MM.1S (cell line): ENCODE data around the gene SYK.

Experiments
- DNase-seq: peaks from one replicate; pipeline ENCODE4 v3.0.0-alpha.2; 2015
- H2AFZ ChIP-seq: fragments of 300-600 bp; sonication (generic); 2 replicates; pipeline ENCODE4 v1.6.0; 2016; ENCODE audit warnings: antibody characterized with exemption, low read length
- H3F3A ChIP-seq: fragments of 300-600 bp; sonication (generic); 2 replicates; pipeline ENCODE4 v1.6.1; 2016; ENCODE audit warnings: mild to moderate bottlenecking, antibody characterized with exemption, low read length, moderate library complexity, mixed read lengths; ENCODE audit not compliant: insufficient read depth
- H3K27ac ChIP-seq: fragments of 300-600 bp; sonication (generic); 2 replicates; pipeline ENCODE4 v1.5.1; 2016; ENCODE audit warnings: mild to moderate bottlenecking, low read length
- H3K27me3 ChIP-seq: fragments of 300-600 bp; sonication (generic); replicated peaks from 2 replicates; pipeline ENCODE4 v1.6.0; 2016; ENCODE audit warnings: low read length; ENCODE audit not compliant: insufficient read depth
- H3K36me3 ChIP-seq: fragments of 300-600 bp; sonication (generic); replicated peaks from 2 replicates; pipeline ENCODE4 v1.6.1; 2016; ENCODE audit warnings: mild to moderate bottlenecking, low read length, mixed read lengths; ENCODE audit not compliant: insufficient read depth
- H3K4me1 ChIP-seq: fragments of 300-600 bp; sonication (generic); 2 replicates; pipeline ENCODE4 v1.6.1; 2016; ENCODE audit warnings: low read length, mixed read lengths
- H3K4me2 ChIP-seq: fragments of 300-600 bp; sonication (generic); 2 replicates; pipeline ENCODE4 v1.6.0; 2016; ENCODE audit warnings: low read depth, low read length
- H3K4me3 ChIP-seq: fragments of 300-600 bp; sonication (generic); 2 replicates; pipeline ENCODE4 v1.5.1; 2016; ENCODE audit warnings: low read length, mixed read lengths
- H3K79me2 ChIP-seq: fragments of 300-600 bp; sonication (generic); 2 replicates; pipeline ENCODE4 v1.6.1; 2016; ENCODE audit warnings: mixed run types, low read length, mixed read lengths
- H3K9ac ChIP-seq: fragments of 300-600 bp; sonication (generic); 2 replicates; pipeline ENCODE4 v1.6.1; 2016; ENCODE audit warnings: low read length, mixed read lengths
- H3K9me2 ChIP-seq: fragments of 300-600 bp; sonication (generic); replicated peaks from 2 replicates; pipeline ENCODE4 v1.6.1; 2016; ENCODE audit warnings: mild to moderate bottlenecking, low read length, mixed read lengths; ENCODE audit not compliant: insufficient read depth
- H3K9me3 ChIP-seq: fragments of 300-600 bp; sonication (generic); replicated peaks from 2 replicates; pipeline ENCODE4 v1.6.1; 2016; ENCODE audit warnings: mild to moderate bottlenecking, low read length, mixed read lengths; ENCODE audit not compliant: insufficient read depth
- H4K20me1 ChIP-seq: fragments of 300-600 bp; sonication (generic); 2 replicates; pipeline ENCODE4 v1.6.1; 2016; ENCODE audit warnings: mild to moderate bottlenecking, low read length, moderate library complexity, mixed read lengths; ENCODE audit not compliant: insufficient read depth
- EZH2 ChIP-seq: fragments of 300-600 bp; sonication (generic); optimal IDR thresholded peaks from 2 replicates; pipeline ENCODE3; 2017; ENCODE audit warnings: low read depth, mild to moderate bottlenecking, antibody characterized with exemption, low read length, mixed read lengths
- EZH2phosphoT487 ChIP-seq: fragments of 300-600 bp; sonication (generic); IDR thresholded peaks from 2 replicates; pipeline ENCODE4 v1.6.1; 2018; ENCODE audit warnings: antibody characterized with exemption, low read length
- TF ChIP-seq, protein P1 (sequence below): fragments of 300-600 bp; sonication (generic); IDR thresholded peaks from 2 replicates; pipeline ENCODE4 v1.5.1; 2016; ENCODE audit warnings: antibody characterized with exemption, low read length, mixed read lengths

The SYK gene

DNA sequence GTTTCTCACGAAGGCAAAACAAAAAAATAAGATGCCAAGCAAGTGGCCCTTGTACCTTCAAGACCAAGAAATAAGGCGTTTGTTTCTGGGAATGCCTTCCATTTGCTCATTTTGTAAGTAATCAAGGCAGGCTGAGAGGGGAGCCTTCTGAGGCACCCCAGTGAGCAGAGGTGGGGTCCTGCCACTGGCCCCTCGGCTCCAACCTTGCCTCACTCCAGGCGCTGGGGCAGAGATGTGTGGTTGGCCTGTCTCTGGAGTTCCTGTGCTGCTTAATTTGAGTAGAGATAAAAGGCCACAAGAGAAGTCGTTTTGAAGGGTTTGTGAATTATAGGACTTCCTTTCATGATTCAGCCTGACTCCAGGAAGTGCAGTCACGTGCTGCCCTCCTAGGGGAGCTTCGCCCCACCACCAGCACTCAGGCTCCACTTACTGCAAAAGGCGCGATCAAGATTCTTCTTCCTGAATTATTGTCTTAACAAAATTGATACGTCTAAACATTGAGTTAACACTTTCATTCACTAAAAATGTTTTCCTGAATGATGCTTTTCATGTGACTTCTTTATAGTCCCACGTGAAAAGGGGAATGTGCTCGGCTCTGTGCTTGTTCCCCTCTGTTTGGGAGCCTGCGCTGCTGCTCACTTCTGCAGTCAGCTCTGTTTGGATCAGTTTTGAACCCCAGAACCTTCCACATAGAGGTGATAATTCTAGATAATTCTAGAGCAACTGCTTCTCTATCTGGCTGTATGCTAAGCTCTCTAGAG is 13.7 kb downstream of the SYK start:
- Histone ChIP-seq H3K36me3 (no peaks in the 10 kb centered on the region), H4K20me1 (no peaks in the 10 kb centered on the region), H3K9me3 (no peaks in the 10 kb centered on the region), H3K9me2 (no peaks in the 10 kb centered on the region), H3K9ac (no peak overlapping the region), H3K27ac (no peak overlapping the region), H3K79me2 (peaks cover 74% of the 10 kb centered on the region), H3F3A (no peaks in the 10 kb centered on the region), H3K4me2 (no peak overlapping the region), H2AFZ (no peak overlapping the region), H3K4me3 (no peak overlapping the region), H3K4me1 (no peaks in the 10 kb centered on the region), H3K27me3 (no peaks in the 10 kb centered on the region)
- TF ChIP-seq, protein P1, sequence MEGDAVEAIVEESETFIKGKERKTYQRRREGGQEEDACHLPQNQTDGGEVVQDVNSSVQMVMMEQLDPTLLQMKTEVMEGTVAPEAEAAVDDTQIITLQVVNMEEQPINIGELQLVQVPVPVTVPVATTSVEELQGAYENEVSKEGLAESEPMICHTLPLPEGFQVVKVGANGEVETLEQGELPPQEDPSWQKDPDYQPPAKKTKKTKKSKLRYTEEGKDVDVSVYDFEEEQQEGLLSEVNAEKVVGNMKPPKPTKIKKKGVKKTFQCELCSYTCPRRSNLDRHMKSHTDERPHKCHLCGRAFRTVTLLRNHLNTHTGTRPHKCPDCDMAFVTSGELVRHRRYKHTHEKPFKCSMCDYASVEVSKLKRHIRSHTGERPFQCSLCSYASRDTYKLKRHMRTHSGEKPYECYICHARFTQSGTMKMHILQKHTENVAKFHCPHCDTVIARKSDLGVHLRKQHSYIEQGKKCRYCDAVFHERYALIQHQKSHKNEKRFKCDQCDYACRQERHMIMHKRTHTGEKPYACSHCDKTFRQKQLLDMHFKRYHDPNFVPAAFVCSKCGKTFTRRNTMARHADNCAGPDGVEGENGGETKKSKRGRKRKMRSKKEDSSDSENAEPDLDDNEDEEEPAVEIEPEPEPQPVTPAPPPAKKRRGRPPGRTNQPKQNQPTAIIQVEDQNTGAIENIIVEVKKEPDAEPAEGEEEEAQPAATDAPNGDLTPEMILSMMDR, result no peak
- no peak for DNase-seq

DNA sequence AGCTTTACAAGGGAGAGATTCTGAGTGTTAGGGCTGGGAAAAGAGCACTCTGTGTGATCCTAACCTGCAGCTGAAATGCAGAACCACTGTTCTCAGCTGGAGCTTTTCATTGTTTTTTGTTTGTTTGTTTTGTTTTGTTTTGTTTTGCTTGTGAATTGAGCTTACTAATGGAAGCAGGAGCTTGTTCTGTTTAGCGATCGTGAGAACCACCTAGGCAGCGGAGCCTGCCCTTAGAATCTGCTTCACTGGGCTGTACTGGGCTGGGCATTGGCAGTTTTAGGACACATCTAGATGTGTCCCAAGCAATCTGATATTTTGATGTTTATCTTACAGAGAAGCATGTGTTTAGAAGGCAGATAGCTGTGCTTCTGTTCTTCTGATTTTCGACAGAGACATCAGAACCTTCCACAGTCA is 14.3 kb downstream of the SYK start:
- no peaks in the 10 kb centered on the region for H3K36me3 ChIP-seq
- TF ChIP-seq, protein P1, result no peak
- TF ChIP-seq EZH2phosphoT487, result no peak
- no peak for TF ChIP-seq EZH2
- no peaks in the 10 kb centered on the region for H3K9me2 ChIP-seq
- no peak overlapping the region for H3K27ac ChIP-seq
- DNase-seq, result no peak
- H4K20me1 ChIP-seq, result no peaks in the 10 kb centered on the region
- H3K79me2 ChIP-seq, result peaks cover 69% of the 10 kb centered on the region
- no peak overlapping the region for H3K9ac ChIP-seq
- H3K9me3 ChIP-seq, result no peaks in the 10 kb centered on the region
- no peaks in the 10 kb centered on the region for H3K4me1 ChIP-seq
- H2AFZ ChIP-seq, result no peak overlapping the region
- H3K4me2 ChIP-seq, result no peak overlapping the region
- H3K27me3 ChIP-seq, result no peaks in the 10 kb centered on the region
- H3K4me3 ChIP-seq, result no peak overlapping the region
- H3F3A ChIP-seq, result no peaks in the 10 kb centered on the region

DNA sequence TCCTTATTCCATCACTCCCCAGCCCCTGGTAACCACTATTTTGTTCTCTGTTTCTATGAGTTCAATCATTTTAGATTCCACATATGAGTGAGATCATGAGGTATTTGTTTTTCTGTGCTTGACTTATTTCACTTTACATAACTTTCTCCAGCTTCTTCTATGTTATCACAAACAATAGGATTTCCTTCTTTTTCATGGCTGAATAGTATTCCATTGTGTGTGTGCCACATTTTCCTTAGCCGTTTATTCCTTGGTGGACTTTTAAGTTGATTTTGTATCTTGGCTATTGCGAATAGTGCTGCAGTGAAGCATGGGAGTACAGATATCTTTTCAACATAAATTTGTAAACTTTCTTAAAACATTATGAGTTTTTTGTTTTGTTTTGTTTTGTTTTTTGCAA is 15.1 kb downstream of the SYK start:
- Histone ChIP-seq H3K79me2 (peaks cover 67% of the 10 kb centered on the region), H3F3A (no peaks in the 10 kb centered on the region), H3K4me2 (no peak overlapping the region), H3K9me3 (no peaks in the 10 kb centered on the region), H3K36me3 (no peaks in the 10 kb centered on the region), H3K27ac (no peak overlapping the region), H3K9me2 (no peaks in the 10 kb centered on the region), H3K9ac (no peak overlapping the region), H2AFZ (no peak overlapping the region), H3K4me1 (no peaks in the 10 kb centered on the region), H3K4me3 (no peak overlapping the region), H3K27me3 (no peaks in the 10 kb centered on the region), H4K20me1 (no peaks in the 10 kb centered on the region)
- no peak for DNase-seq
- TF ChIP-seq EZH2, result no peak
- TF ChIP-seq EZH2phosphoT487, result no peak
- TF ChIP-seq, protein P1, result no peak
